Tibial nerve (tissue), 4 donors: ENCODE measurements around the gene TAF4. TPM values are rescaled to one million over a fixed set of nuclear protein-coding genes. Genes with fewer than 3 reads are reported as not detected.

Experiments used
- DNase-seq, 2 donors: peaks; one replicate each; pipeline ENCODE4 v3.0.0-alpha.2; 2019; ENCODE audit warnings: low spot score in 2 of 2
- H3K27ac ChIP-seq, 4 donors: fragments of 200-600 bp; sonication (generic) in 3 of 4; one replicate each; pipeline ENCODE4 v1.5.1; 2017 to 2019; ENCODE audit warnings: mild to moderate bottlenecking in 1 of 4
- H3K27me3 ChIP-seq, 2 donors: fragments of 200-600 bp; sonication (generic) in 1 of 2; one replicate each; pipeline versions ENCODE4 v1.5.1 to v1.6.0; 2017 to 2019
- H3K36me3 ChIP-seq, 3 donors: fragments of 200-600 bp; sonication (generic); one replicate each; pipeline ENCODE4 v1.5.1; 2018 to 2019
- H3K4me1 ChIP-seq, 4 donors: fragments of 200-600 bp; sonication (generic) in 3 of 4; one replicate each; pipeline ENCODE4 v1.5.1; 2017 to 2019
- H3K4me3 ChIP-seq, 4 donors: fragments of 200-600 bp; sonication (generic) in 3 of 4; one replicate each; pipeline ENCODE4 v1.5.1; 2017 to 2019; ENCODE audit warnings: mild to moderate bottlenecking in 1 of 4, moderate library complexity in 1 of 4
- H3K9me3 ChIP-seq, 4 donors: fragments of 200-600 bp; sonication (generic) in 3 of 4; one replicate each; pipeline ENCODE4 v1.5.1; 2017 to 2019
- EP300 ChIP-seq, 2 donors: sonication (generic); formaldehyde crosslinking; IDR thresholded peaks; one replicate each; pipeline ENCODE4 v1.6.1; 2017; ENCODE audit warnings: antibody characterized with exemption in 2 of 2, mild to moderate bottlenecking in 1 of 2
- POLR2A ChIP-seq, 2 donors: fragments of 450-650 bp; IDR thresholded peaks; one replicate each; pipeline ENCODE4 v1.6.1; 2017; ENCODE audit warnings: antibody characterized with exemption in 2 of 2, mild to moderate bottlenecking in 2 of 2, moderate library complexity in 2 of 2
- WGBS, 2 donors: methylation state at CpG; one replicate each; pipeline ENCODE4 v1.1.5; 2018; 5-methylcytosine and 5-hydroxymethylcytosine counted together
- small RNA-seq: library from RNA; depleted of rRNA; stranded (forward); fragments of <200 nt; gene quantifications from one replicate; pipeline ENCODE3, GENCODE V24; 2016
- total RNA-seq, 4 donors: library from RNA; depleted of rRNA; stranded (reverse); fragments of >200 nt; gene quantifications; one replicate each; pipeline ENCODE4 v1.1.0, GENCODE V29; 2016
- TF ChIP-seq, protein P1 (sequence below), 5 experiments: fragments of 200-600 bp in 3 of 5; fragments of 450-650 bp in 2 of 5; sonication (generic) in 3 of 5; IDR thresholded peaks; one replicate each; pipeline ENCODE4 v1.5.1; 2016 to 2019; ENCODE audit warnings: antibody characterized with exemption in 5 of 5, mild to moderate bottlenecking in 3 of 5, moderate library complexity in 2 of 5

Gene TAF4
- total RNA-seq, 4 donors from 2014 or later = 11.2 to 50.4 (median 14.8) TPM

GRCh38 chr20:61924858-61925554 is 140.7 kb downstream of the TAF4 start:
- Histone ChIP-seq H3K4me3 (no peak overlapping the region), H3K4me1 (no peaks in the 10 kb centered on the region), H3K27ac (no peak overlapping the region), H3K27me3 (no peaks in the 10 kb centered on the region), H3K9me3 (peaks cover 0 to 12% (median 0%) of the 10 kb centered on the region in 4 donors), H3K36me3 (peaks cover 0 to 7% (median 0%) of the 10 kb centered on the region in 3 donors)
- 84 to 90% methylated on average over 24 to 32 of the region's 32 CpGs for WGBS, 2 donors
- TF ChIP-seq POLR2A (IDR thresholded peaks at IDR 0.05) = no peak
- no peak for TF ChIP-seq EP300 (IDR thresholded peaks at IDR 0.05)
- TF ChIP-seq, protein P1, sequence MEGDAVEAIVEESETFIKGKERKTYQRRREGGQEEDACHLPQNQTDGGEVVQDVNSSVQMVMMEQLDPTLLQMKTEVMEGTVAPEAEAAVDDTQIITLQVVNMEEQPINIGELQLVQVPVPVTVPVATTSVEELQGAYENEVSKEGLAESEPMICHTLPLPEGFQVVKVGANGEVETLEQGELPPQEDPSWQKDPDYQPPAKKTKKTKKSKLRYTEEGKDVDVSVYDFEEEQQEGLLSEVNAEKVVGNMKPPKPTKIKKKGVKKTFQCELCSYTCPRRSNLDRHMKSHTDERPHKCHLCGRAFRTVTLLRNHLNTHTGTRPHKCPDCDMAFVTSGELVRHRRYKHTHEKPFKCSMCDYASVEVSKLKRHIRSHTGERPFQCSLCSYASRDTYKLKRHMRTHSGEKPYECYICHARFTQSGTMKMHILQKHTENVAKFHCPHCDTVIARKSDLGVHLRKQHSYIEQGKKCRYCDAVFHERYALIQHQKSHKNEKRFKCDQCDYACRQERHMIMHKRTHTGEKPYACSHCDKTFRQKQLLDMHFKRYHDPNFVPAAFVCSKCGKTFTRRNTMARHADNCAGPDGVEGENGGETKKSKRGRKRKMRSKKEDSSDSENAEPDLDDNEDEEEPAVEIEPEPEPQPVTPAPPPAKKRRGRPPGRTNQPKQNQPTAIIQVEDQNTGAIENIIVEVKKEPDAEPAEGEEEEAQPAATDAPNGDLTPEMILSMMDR (IDR thresholded peaks at IDR 0.05) = no peak
- DNase-seq = no peak

Small RNAs within 50 kb of the gene (small RNA-seq; reads per million reads assigned to genes)
- gene MIR3195 = not detected

Other genes starting within 250 kb of the TAF4 start
- 10 to 100 TPM; 23.8 to 32.6 (median 28.5) TPM for gene LSM14B, start 56.6 kb upstream of the TAF4 start, total RNA-seq
- 100 to 1,000 TPM; 213 to 377 (median 341) TPM for gene PSMA7, start 77.5 kb upstream of the TAF4 start, total RNA-seq
- 10 to 100 TPM; 12.4 to 23.1 (median 13.7) TPM for gene SS18L1, start 77.9 kb upstream of the TAF4 start, total RNA-seq
- gene MTG2, start 117.1 kb upstream of the TAF4 start, total RNA-seq = 10 to 100 TPM; 24.7 to 46.9 (median 41.6) TPM
- not detected for gene HRH3, start 154.4 kb upstream of the TAF4 start, total RNA-seq
- 10 to 100 TPM; 23.1 to 31.6 (median 27.1) TPM for gene OSBPL2, start 172.6 kb upstream of the TAF4 start, total RNA-seq
- gene ADRM1, start 237.1 kb upstream of the TAF4 start, total RNA-seq = 100 to 1,000 TPM; 111 to 132 (median 129) TPM